Prostate gland (tissue), 2 donors: ENCODE results near the gene NEK2.

ENCODE experiments used
- CTCF ChIP-seq, 4 experiments: fragments of 200-600 bp in 2 of 4; fragments of 450-650 bp in 2 of 4; sonication (generic) in 2 of 4; IDR thresholded peaks; 1 replicate in 3 of 4; 2 replicates in 1 of 4; pipeline ENCODE4 v1.5.1; 2016 to 2019; ENCODE audit warnings: antibody characterized with exemption in 4 of 4, mild to moderate bottlenecking in 2 of 4, moderate library complexity in 2 of 4
- POLR2A ChIP-seq: fragments of 450-650 bp; IDR thresholded peaks from one replicate; pipeline ENCODE4 v1.6.1; 2016; ENCODE audit warnings: antibody characterized with exemption, mild to moderate bottlenecking
- POLR2AphosphoS5 ChIP-seq: sonication (generic); formaldehyde crosslinking; IDR thresholded peaks from one replicate; pipeline ENCODE4 v1.6.1; 2017; ENCODE audit warnings: antibody characterized with exemption

- TF ChIP-seq POLR2AphosphoS5 (no peak), CTCF (IDR thresholded peaks at IDR 0.05) (no peak), POLR2A (no peak)
Measured at GRCh38 chr1:211677659-211678058, 2.2 kb upstream of the NEK2 start.
